GM21717 (cell line): Measurements from ENCODE around the gene ADD1.
A peak's percentile ranks its signal among the peaks of the same experiment; 100 is the strongest.

Experiments used
- ATAC-seq: cut with Tn5 transposase; IDR thresholded peaks from one replicate; pipeline ENCODE4 v1.9.1; 2021; ENCODE audit warnings: mild to moderate bottlenecking, moderate library complexity; ENCODE audit not compliant: unreplicated experiment

Gene ADD1

GRCh38 chr4:2820216-2820982 lies 23.2 kb upstream of the ADD1 start:
- no peak for ATAC-seq

DNA sequence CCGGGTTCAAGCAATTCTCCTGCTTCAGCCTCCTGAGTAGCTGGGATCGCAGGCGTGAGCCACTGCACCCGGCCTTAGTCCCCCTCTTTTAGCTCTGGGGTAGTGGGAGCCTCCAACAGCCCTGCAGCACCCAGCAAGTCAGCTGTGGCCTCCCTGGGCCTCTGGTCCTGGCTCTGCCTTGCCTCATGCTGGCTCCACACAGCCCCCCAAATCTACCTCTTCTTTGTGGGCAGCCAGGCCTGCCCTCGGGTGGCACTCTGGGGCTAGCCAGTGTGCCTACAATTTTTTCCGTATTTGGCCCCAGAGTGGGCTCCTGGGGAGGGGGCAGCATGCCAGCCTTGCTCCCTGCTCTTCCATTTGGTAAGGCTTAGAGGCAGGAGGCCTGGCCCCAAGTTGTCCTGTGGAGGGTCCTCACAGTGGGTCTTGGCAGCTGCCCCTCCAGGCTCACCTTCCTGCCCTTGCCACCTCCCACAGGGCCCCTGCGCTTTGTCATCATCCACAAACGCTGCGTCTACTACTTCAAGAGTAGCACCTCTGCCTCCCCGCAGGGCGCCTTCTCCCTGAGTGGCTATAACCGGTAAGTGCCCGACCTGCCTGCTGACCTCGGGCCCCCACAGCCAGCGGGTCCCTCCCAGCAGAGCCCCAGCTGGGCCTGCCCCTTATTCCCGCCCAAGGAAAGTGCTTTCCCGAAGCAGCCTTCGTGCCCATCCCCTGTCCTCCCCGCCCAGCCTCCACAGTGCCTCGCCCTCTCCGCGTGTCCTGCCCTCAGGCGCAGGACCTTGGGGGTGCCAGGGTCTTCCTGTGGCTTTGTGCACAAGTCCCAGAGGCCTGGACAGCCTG lies 21.0 kb upstream of the ADD1 start:
- ATAC-seq: no peak

GRCh38 chr4:2823301-2823670 lies 20.4 kb upstream of the ADD1 start:
- ATAC-seq: no peak

DNA sequence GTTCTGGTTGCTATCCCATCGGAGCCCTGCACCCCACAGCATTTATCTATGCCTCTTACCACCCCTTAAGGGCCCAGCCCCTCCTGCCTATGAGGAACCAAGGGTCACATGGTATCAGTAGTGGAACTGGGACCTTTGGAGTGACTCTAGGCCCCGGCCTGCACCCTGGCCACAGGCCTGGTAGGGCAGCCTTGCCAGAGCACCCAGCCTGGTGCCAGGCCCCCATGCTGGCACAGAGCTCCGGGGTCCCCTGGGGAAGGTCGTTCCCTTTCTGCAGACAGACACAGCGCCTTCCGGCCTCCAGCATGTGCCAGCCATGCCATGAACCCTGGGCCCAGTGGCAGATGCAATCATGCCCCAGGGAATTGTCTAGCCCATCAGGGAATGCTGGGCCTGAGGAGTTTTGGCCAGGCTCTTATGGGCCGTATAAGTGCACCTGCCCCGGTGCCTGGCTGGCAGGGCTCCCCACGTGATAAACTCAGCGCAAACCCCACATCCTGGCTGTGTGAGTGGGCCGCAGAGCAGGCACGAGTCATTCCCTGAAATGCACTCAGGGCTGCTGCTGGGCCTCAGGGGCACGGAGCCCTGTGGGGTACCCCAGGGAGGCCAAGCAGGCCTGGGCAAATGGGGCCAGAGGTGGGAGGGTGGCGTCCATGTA lies 19.8 kb upstream of the ADD1 start:
- ATAC-seq: no peak

GRCh38 chr4:2824329-2824835 lies 19.3 kb upstream of the ADD1 start:
- no peak for ATAC-seq

- no peak for ATAC-seq
Measured at GRCh38 chr4:2824836-2825381, 18.7 kb upstream of the ADD1 start.

- ATAC-seq: no peak
Measured at GRCh38 chr4:2825740-2826139, 17.9 kb upstream of the ADD1 start.

DNA sequence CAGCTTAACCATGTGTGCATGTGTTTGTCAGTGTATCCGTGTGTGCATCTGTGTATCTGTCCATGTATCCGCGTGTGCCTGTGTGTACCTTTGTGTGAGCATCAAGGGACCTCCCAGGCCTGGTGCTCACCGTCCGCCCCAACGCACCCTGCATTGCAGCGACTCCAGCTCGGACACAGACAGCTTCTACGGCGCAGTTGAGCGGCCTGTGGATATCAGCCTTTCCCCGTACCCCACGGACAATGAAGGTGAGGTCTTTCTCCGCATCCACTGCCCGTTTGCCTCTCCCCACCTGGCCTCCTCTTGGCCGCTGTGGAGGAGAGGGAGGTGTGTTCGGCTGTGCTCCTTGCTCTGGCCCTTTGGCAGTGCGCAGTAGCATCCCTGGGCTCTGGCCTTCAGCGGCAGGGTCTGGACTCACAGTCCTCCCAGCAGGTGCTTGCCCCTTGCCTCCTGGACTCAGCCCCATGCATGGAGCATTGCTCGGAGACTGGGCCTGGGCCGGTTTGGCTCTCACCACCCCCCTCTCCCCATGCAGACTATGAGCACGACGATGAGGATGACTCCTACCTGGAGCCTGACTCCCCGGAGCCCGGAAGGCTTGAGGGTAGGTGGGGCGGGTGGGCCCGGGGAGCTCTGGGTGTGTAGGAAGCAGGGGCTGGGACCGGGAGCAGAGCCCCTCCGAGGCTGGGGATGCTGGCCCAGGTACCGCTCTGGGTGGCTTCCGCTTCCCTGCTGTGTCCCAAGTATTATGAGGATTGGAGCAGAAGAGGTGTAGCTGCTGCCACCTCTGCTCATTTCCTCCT lies 16.4 kb upstream of the ADD1 start:
- ATAC-seq: no peak

DNA sequence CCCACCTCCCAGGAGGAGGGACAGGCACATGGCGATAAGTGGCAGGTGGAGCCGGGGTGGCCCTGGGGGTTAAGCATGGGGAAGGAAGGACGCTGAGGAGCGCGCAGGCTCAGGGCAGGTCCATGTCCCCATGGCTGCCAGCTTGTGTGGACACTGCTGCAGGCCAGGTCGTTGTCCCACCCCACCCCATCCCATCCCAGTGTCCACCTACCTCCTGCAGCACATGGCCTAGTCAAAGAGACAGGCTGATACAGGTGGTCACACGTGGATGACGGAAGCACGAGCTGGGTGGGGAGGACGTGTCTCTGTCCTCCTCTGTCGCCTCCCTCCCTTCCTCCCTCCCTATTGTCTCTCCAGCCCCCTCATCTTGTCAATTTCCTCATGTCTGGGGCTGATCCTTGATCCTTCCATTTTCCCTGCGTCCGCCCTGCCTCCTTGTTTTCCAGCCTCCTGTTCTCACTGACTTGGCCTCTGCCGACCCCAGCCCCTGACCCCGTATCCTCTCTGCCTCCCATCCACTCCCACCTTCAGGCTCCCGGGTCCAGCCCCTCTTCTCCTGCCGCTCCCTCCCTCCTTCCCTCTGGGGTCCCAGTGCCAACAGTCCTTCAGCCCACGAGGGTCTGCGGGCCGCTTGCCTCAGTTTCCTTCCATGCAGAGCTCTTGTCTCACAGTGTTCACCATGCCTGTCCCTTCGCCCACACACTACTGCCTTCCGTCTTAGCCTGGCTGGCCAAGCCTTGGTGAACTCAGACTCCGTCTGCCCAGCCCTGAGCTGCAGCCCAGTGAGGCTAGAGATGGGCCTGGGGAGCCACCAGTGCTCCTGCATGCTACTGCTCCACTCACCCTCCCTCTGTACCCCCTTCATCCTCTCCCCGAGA lies 15.5 kb upstream of the ADD1 start:
- ATAC-seq: no peak

DNA sequence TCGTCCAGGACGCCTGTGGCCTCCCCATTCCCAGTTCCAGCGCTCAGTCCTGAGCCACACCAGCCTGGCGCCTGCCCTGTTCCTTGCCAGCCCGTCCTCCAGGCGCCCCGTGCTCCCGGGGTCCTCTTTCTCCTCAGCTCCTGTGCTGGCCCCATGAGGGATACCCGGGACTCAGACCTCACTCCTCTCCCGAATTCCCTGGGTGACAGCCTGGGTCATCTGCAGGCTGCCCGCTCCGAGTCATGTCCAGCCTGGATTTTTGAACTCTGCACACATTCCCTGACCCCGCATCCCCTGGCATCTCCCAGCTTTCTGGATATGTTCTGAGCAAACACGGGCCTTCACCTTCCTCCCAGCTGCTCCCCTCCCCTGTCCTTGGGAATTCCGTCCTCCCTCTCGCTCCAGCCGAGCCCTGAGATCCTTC lies 14.9 kb upstream of the ADD1 start:
- ATAC-seq: no peak

DNA sequence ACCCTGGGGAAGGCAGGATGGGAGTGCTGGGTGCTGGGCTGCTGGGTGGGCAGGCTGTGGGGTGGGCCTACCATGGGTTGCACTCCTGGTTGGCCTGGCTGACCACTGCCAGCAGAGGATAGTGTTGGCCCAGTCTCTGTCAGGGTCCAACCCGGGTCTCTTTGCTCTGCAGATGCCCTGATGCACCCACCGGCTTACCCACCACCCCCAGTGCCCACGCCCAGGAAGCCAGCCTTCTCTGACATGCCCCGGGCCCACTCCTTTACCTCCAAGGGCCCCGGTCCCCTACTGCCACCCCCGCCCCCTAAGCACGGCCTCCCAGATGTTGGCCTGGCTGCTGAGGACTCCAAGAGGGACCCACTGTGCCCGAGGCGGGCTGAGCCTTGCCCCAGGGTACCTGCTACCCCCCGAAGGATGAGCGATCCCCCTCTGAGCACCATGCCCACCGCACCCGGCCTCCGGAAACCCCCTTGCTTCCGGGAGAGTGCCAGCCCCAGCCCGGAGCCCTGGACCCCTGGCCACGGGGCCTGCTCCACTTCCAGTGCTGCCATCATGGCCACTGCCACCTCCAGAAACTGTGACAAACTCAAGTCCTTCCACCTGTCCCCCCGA lies 14.2 kb upstream of the ADD1 start:
- ATAC-seq: no peak

GRCh38 chr4:2829933-2830451 lies 13.7 kb upstream of the ADD1 start:
- no peak for ATAC-seq

GRCh38 chr4:2830632-2831610 lies 12.7 kb upstream of the ADD1 start:
- ATAC-seq: no peak

DNA sequence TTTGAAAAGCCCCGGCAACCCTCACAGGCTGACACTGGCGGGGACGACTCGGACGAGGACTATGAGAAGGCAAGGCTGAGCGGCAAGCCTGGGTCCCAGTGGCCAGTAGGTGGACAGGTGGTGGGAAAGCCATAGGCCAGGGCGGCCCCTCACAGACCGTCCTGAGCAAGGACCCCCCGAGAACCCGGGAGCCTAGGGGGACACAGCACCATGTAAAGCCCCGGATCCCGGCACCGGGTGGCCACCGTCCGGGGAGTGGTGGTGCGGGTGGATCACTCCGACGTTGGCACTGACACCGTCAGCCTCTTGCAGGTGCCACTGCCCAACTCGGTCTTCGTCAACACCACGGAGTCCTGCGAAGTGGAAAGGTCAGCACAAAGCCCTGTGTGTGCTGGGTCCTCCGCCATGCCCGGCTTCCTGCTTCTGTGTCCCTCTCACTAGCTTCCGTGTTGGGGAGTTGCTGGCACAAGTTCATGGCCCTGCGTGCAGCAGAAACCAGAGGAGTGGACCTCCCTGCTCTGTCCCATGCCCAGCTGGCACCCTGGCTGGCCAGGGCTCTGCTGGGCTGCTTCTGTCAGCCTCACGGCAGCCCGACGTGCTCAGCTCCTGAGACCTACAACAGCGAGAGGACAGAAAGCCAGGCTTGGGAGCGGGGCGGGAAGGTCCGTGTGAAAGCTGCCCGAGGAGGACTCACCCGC lies 11.9 kb upstream of the ADD1 start:
- ATAC-seq: no peak

GRCh38 chr4:2832309-2832980 lies 11.2 kb upstream of the ADD1 start:
- peak; percentile 67 for ATAC-seq

- peak; percentile 8 for ATAC-seq
Measured at GRCh38 chr4:2832981-2833670, 10.5 kb upstream of the ADD1 start.
